Keratinocyte (primary cell): ENCODE data around the gene OFD1. TPM values are rescaled to one million over a fixed set of nuclear protein-coding genes. Genes with fewer than 3 reads are reported as not detected.

Experiments used
- DNase-seq: peaks from one replicate; pipeline ENCODE4 v3.0.0-alpha.2; 2011; ENCODE audit warnings: low read depth, missing footprints, low spot score
- FAIRE-seq: peaks from 2 replicates; lab custom pipeline; 2011; peaks lifted over from hg19 to GRCh38; lab: Jason Lieb, UNC
- H2AFZ ChIP-seq: 2 replicates; pipeline ENCODE4 v1.6.0; 2012; ENCODE audit warnings: low read length, control low read depth, inconsistent platforms; ENCODE audit not compliant: control insufficient read depth
- H3K27ac ChIP-seq: 2 replicates; pipeline ENCODE4 v1.5.1; 2011; ENCODE audit warnings: low read length; ENCODE audit not compliant: control insufficient read depth, insufficient read depth
- H3K27me3 ChIP-seq: 3 replicates; pipeline ENCODE4 v1.6.0; 2011; ENCODE audit warnings: low read length; ENCODE audit not compliant: control insufficient read depth, insufficient read depth; ENCODE audit errors: extremely low read depth
- H3K36me3 ChIP-seq, 2 experiments: 2 replicates in 1 of 2; 3 replicates in 1 of 2; pipeline ENCODE4 v1.5.1; 2011; ENCODE audit warnings: low read length in 2 of 2, mild to moderate bottlenecking in 1 of 2; ENCODE audit not compliant: control insufficient read depth in 2 of 2, insufficient read depth in 2 of 2; ENCODE audit errors: extremely low read depth in 1 of 2
- H3K4me1 ChIP-seq: 3 replicates; pipeline ENCODE4 v1.5.1; 2011; ENCODE audit warnings: low read length; ENCODE audit not compliant: control insufficient read depth, insufficient read depth; ENCODE audit errors: extremely low read depth
- H3K4me2 ChIP-seq: 3 replicates; pipeline ENCODE4 v1.6.0; 2011; ENCODE audit warnings: low read depth, low read length; ENCODE audit not compliant: control insufficient read depth, insufficient read depth; ENCODE audit errors: extremely low read depth
- H3K4me3 ChIP-seq, 3 experiments: fragments of 200-600 bp in 1 of 3; sonication (generic) in 1 of 3; 2 replicates in 2 of 3; 3 replicates in 1 of 3; pipeline ENCODE4 v1.5.1; 2011 to 2016; ENCODE audit warnings: low read length in 3 of 3, mild to moderate bottlenecking in 3 of 3, control low read depth in 2 of 3, inconsistent platforms in 1 of 3, low read depth in 1 of 3, mixed read lengths in 1 of 3, mixed run types in 1 of 3, moderate library complexity in 1 of 3; ENCODE audit not compliant: control insufficient read depth in 2 of 3, insufficient read depth in 2 of 3; ENCODE audit errors: extremely low read depth in 1 of 3
- H3K79me2 ChIP-seq: 2 replicates; pipeline ENCODE4 v1.6.0; 2012; ENCODE audit warnings: low read length; ENCODE audit not compliant: control insufficient read depth, insufficient read depth
- H3K9ac ChIP-seq: 3 replicates; pipeline ENCODE4 v1.6.0; 2011; ENCODE audit warnings: low read length; ENCODE audit not compliant: control insufficient read depth, insufficient read depth; ENCODE audit errors: extremely low read depth
- H3K9me1 ChIP-seq: 3 replicates; pipeline ENCODE4 v1.6.0; 2011; ENCODE audit warnings: low read length; ENCODE audit not compliant: control insufficient read depth, insufficient read depth; ENCODE audit errors: extremely low read depth
- H3K9me3 ChIP-seq: 2 replicates; pipeline ENCODE4 v1.5.1; 2012; ENCODE audit warnings: low read depth, low read length; ENCODE audit not compliant: control insufficient read depth
- H4K20me1 ChIP-seq: 3 replicates; pipeline ENCODE4 v1.6.0; 2011; ENCODE audit warnings: low read length; ENCODE audit not compliant: control insufficient read depth, insufficient read depth; ENCODE audit errors: extremely low read depth
- EZH2 ChIP-seq: IDR thresholded peaks from one replicate; pipeline ENCODE4 v1.6.1; 2012; ENCODE audit warnings: inconsistent platforms, mild to moderate bottlenecking, low read length, moderate library complexity
- dilution Hi-C: fragments of 300-500 bp; cut with MboI; formaldehyde crosslinking; loops from one replicate; pipeline ENCODE4 v1.7.0; 2020; ENCODE audit warnings: low sequenced_read_pairs; ENCODE audit not compliant: extremely low pct_ligation_motif_present
- polyA plus RNA-seq, 5 experiments: library from polyadenylated mRNA; depleted of rRNA in 3 of 5; stranded (reverse) in 3 of 5; stranded (forward) in 1 of 5; unstranded in 1 of 5; fragments of >200 nt; gene quantifications; 1 replicate in 1 of 5; 2 replicates in 3 of 5; 3 replicates in 1 of 5; pipeline versions ENCODE4 v1.2.1 to v1.2.3, GENCODE V29; 2011 to 2012; ENCODE audit warnings: missing spikeins in 2 of 5, low read depth in 1 of 5, low replicate concordance in 1 of 5
- TF ChIP-seq, protein P1 (sequence below), 3 experiments: IDR thresholded peaks in 1 of 3; conservative IDR thresholded peaks in 1 of 3; optimal IDR thresholded peaks in 1 of 3; 2 replicates in 2 of 3; 3 replicates in 1 of 3; pipeline versions ENCODE3 to v1.5.1; 2011; ENCODE audit warnings: low read length in 3 of 3, mild to moderate bottlenecking in 3 of 3, moderate library complexity in 2 of 3, control low read depth in 1 of 3, inconsistent platforms in 1 of 3; ENCODE audit not compliant: insufficient read depth in 2 of 3; ENCODE audit errors: extremely low read depth in 1 of 3

Gene OFD1
- polyA plus RNA-seq, 1 donor (not counting 4 experiments of a cell fraction or from before 2014, with no cell fraction given): 18.3 TPM

DNA sequence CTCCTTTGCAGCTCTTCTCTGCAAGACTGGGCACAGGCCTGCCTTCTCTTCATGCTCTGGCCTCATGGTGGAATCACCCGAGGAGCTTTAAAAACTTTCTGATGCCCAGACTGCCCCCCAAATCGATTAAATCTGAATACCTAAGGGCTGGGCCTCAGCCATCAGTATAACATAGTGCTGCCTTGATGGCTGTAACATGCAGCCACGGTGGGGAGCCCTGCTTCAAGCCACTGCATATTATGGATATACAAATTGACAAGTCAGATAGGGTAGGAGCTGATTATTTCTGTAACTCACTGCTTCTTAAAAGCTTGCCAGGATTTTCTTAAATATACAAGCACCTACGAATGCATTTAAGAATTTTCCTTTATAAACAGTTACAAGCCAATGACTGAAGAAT is 41.8 kb downstream of the OFD1 start:
- H3K4me1 ChIP-seq: no peaks in the 10 kb centered on the region
- no peak overlapping the region for H3K4me3 ChIP-seq
- dilution Hi-C loops: no loop called here
- no peak for DNase-seq
- no peaks in the 10 kb centered on the region for H3K9me1 ChIP-seq
- no peak overlapping the region for H2AFZ ChIP-seq
- H3K9me3 ChIP-seq: no peaks in the 10 kb centered on the region
- H3K9ac ChIP-seq: no peak overlapping the region
- peaks cover 0 to 8% of the 10 kb centered on the region in 2 experiments for H3K36me3 ChIP-seq
- no peaks in the 10 kb centered on the region for H4K20me1 ChIP-seq
- no peaks in the 10 kb centered on the region for H3K79me2 ChIP-seq
- no peak for TF ChIP-seq EZH2
- TF ChIP-seq, protein P1, sequence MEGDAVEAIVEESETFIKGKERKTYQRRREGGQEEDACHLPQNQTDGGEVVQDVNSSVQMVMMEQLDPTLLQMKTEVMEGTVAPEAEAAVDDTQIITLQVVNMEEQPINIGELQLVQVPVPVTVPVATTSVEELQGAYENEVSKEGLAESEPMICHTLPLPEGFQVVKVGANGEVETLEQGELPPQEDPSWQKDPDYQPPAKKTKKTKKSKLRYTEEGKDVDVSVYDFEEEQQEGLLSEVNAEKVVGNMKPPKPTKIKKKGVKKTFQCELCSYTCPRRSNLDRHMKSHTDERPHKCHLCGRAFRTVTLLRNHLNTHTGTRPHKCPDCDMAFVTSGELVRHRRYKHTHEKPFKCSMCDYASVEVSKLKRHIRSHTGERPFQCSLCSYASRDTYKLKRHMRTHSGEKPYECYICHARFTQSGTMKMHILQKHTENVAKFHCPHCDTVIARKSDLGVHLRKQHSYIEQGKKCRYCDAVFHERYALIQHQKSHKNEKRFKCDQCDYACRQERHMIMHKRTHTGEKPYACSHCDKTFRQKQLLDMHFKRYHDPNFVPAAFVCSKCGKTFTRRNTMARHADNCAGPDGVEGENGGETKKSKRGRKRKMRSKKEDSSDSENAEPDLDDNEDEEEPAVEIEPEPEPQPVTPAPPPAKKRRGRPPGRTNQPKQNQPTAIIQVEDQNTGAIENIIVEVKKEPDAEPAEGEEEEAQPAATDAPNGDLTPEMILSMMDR (optimal IDR thresholded peaks at IDR 0.05 in 1 of 3, IDR thresholded peaks at IDR 0.05 in 1 of 3, conservative IDR thresholded peaks at IDR 0.05 in 1 of 3; ENCODE audit: extremely low read depth in 1 of 3, insufficient read depth in 2 of 3, low read length in 3 of 3): no peak
- no peak overlapping the region for H3K27ac ChIP-seq
- FAIRE-seq: no peak
- no peaks in the 10 kb centered on the region for H3K27me3 ChIP-seq
- no peak overlapping the region for H3K4me2 ChIP-seq

DNA sequence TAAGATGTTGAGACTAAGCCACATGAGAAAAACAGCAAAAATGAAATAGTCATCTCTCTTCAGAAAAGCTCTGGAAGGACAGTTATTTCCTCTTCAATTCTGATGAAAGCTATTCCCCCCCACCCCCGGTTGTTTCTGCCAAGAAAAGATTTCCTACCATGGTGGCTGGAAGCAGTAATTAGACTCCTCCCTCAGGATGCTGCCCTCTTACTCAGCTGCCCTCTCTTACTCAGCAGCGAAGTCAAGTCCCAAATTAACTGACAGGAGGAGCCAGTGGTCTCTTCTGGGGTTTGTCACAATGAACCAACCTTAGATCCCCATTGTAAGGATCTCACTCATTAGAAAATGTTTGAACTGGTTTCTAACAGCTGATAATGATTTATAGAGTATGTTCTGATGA is 44.4 kb downstream of the OFD1 start:
- no peak for TF ChIP-seq EZH2
- TF ChIP-seq, protein P1 (optimal IDR thresholded peaks at IDR 0.05 in 1 of 3, IDR thresholded peaks at IDR 0.05 in 1 of 3, conservative IDR thresholded peaks at IDR 0.05 in 1 of 3; ENCODE audit: extremely low read depth in 1 of 3, insufficient read depth in 2 of 3, low read length in 3 of 3): no peak
- H3K4me3 ChIP-seq: no peak overlapping the region
- DNase-seq (no peak), FAIRE-seq (no peak)
- no peaks in the 10 kb centered on the region for H3K4me1 ChIP-seq
- peaks cover 7% of the 10 kb centered on the region for H3K27me3 ChIP-seq
- no peaks in the 10 kb centered on the region for H3K79me2 ChIP-seq
- H3K27ac ChIP-seq: no peak overlapping the region
- H3K9me1 ChIP-seq: no peaks in the 10 kb centered on the region
- no peak overlapping the region for H2AFZ ChIP-seq
- no peaks in the 10 kb centered on the region for H3K9me3 ChIP-seq
- no peak overlapping the region for H3K4me2 ChIP-seq
- H3K36me3 ChIP-seq: peaks cover 0 to 5% of the 10 kb centered on the region in 2 experiments
- H4K20me1 ChIP-seq: no peaks in the 10 kb centered on the region
- dilution Hi-C loops: no loop called here
- no peak overlapping the region for H3K9ac ChIP-seq
